GM11168 (cell line): ENCODE results near the gene FMN1.

ENCODE experiments used
- in situ Hi-C: fragments of 300-500 bp; cut with MboI; formaldehyde crosslinking; loops from one replicate; pipeline ENCODE4 v1.12.0; 2022; ENCODE audit warnings: low sequenced_read_pairs; ENCODE audit not compliant: unreplicated experiment

Gene FMN1

DNA sequence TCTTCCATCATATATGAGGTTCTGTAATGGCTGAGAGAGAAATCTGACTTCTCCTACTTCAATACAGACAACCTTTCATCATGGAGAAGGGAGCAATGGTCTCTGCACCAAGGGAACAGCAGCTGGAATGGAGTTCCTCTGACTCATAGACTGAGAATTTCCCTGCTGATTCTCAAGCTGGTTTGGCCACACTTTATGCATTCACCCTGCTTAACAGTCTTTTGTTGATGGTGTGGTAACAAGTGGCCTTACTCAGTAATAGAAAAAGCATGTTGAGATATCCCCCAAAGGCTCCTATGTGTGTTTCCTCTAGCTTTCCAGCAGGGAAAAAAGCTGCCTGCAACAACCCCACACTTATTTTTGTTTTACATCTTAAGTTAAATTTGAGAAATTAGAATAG, 338.6 kb downstream of the FMN1 start:
- in situ Hi-C loops, result no loop called here

DNA sequence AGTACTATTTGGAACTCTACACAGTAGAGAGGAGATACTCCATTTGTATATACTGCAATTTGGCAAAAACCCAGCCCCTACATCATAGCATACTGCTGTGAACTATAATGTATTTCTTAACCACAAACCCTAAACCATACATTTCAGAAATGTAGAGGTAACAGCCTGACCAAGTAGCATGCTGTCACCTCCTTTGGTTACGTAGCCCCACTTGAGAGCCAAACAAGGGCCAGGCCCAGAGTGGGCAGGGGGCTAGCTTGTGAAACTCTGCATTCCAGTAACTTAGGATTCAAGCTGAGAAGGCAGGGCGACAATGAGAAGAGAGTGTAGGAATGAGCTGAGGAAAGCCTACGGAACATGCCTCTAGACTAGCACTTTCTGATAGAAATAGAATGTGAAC, 340.9 kb downstream of the FMN1 start:
- in situ Hi-C loops, result no loop called here

GRCh38 chr15:32852771-32853170, 341.7 kb downstream of the FMN1 start:
- in situ Hi-C loops, result no loop called here

DNA sequence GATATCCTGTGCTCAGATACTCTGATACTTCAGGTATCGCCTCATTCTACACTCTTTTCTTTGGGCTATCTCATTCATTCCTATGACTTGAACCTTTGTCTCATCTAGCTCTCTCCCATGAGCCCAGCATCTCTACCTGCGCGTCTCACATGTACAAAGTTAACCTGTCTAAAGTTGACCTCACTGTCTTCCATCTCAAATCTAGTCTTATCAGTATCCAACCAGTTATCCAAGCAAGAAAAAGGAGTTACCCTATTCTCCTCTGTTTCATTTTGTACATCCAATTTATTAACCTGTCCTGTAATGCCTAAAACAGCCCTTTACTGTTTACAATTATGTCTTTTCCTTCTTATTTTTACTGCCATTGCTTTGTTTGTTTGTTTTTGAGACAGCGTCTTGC, 342.5 kb downstream of the FMN1 start:
- in situ Hi-C loops, result no loop called here

DNA sequence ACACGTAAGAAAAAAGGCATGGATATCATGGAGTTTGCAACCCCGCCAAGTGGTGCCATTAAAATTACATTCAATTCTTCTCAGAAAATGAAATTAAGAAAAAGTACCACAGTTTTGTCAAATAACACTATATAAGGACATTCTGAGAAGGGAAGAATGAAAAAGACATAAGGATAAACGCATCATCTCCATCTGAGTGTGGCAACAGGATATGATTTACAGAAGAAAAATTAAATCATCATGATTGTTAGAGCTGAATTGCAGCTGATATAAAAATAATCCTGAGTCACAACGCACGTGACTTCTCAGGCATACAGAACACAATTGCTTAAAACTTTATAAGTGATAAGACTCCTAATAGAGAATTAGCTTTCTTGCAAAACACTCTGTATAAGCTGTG, 342.9 kb downstream of the FMN1 start:
- in situ Hi-C loops, result no loop called here

- in situ Hi-C loops, result loop anchor here (25.0 kb wide), 1 partner anchor 188 kb away; no protein-coding TSS in a partner anchor
Observed at GRCh38 chr15:32849769-32850668, 344.5 kb downstream of the FMN1 start.

DNA sequence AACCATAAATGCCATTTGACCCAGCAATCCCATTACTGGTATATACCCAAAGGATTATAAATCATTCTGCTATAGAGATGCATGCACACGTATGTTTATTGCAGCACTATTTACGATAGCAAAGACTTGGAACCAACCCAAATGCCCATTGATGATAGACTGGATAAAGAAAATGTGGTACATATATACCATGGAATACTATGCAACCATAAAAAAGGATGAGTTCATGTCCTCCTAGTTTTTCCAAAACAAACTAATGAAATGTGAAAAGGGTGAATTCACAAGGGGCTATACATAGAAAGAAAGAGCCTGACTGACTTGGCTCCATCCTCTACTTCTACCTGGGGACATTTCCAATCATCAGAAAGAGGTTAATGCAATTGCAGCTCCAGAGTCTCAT, 347.8 kb downstream of the FMN1 start:
- in situ Hi-C loops, result loop anchor here (25.0 kb wide), 1 partner anchor 184 kb away; no protein-coding TSS in a partner anchor

DNA sequence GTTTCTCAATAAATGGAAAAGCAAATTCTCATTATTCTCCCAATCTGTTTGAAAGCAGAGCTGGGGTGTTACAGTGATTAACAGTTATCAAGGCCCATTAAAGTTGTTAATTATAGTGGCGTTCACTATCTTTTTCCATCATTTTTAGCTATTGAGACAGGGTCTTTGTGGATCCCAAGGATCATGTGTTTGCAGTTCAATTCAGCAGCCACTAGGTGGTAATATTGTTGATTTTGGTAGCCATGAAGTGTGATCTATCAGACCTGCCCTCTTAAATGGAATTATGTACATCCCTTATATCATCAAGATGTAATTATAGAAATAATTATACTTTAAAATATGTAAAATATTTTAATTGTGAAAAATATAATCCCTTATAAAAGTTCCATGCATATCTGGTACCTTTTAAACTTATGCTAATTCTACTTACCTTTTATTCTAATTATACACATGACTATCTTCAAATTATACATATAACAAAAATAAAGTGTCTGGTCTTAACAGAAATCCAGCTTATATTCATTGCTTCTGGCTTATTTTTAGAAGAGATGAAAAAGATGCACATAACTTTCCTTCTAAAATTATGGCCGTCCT, 350.3 kb downstream of the FMN1 start:
- in situ Hi-C loops, result loop anchor here (25.0 kb wide), 1 partner anchor 182 kb away; no protein-coding TSS in a partner anchor

DNA sequence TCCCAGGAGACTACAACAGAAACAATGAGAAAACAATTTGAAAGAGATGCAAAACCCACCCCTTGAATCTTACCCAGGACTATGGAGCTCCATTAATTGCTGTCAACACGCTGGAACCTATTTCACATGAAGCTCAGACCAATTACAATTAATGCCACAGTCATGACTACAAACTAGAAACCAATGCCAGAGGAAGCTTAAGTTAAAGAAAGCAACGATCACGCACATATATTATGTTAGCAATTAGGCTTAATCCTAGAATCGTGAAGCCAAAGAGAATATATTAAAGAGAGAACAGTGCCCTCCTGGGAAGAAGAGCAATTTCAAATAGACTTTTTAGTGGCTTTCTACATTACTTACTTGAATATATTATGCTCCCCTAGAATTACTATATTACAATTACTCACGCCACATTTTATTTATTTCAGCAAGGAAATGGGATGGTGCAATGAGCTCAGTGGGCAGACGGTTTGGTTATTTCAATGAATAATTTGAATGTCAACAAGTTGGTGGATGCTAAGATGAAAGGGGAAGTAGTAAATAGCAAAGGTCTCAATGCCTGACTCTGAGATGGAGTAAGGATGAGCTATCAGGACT, 351.2 kb downstream of the FMN1 start:
- in situ Hi-C loops, result loop anchor here (25.0 kb wide), 1 partner anchor 181 kb away; no protein-coding TSS in a partner anchor

GRCh38 chr15:32842081-32842480, 352.4 kb downstream of the FMN1 start:
- in situ Hi-C loops, result loop anchor here (25.0 kb wide), 1 partner anchor 180 kb away; no protein-coding TSS in a partner anchor

DNA sequence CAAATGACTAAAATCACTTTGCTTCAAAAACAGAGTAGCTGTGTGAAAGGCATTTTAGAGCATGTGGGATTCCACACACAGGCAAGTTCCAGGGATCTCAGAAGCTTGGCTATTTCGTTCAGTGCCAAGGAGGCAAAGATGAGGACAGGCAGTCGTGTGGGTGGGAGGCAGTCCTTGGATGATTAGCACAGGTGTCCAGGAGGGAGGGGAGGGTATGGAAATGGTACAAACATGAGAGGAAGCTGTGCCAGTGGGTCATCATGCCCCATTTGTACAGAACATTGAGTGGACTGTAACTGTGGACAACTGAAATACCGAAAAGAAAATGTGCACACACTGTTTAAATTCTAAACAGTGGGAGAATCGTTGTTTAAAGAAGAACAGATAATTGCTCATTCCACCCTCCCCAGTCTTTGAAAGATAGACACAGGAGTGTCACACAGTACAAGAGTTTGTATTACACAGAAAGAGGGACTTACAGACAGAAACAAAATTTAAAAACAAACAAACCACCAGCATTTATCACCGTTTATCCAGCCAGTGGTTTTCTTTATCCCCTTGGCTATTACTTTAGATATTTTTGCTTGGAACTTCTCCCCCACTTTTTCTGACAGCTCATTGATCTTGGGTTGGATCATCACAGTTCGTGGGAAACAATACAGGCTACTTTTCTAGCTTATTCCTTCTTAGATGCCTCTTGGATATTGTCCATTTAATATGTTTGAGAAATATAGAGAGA, 353.8 kb downstream of the FMN1 start:
- in situ Hi-C loops, result loop anchor here (25.0 kb wide), 1 partner anchor 178 kb away; no protein-coding TSS in a partner anchor

DNA sequence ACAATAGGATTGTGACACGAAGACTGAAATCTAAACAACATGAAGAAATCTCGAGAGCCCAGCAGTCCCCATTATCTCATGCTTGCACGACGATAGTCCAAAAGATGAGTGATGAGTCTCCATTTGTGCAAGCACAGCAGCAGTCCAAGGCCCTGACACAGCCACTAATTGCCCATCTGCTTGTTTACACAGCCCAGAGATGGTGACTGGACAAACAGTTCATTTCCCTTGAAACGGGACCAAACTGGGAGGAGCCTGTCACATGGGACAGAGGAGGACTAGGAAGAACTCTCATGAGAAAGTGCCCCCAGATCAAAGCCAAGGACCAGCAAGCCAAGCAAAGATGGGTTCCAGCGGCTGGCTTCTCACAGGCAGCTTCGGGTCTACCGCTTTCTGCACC, 355.7 kb downstream of the FMN1 start:
- in situ Hi-C loops, result loop anchor here (10.0 to 25.0 kb wide), 2 partner anchors 156 to 177 kb away; no protein-coding TSS in a partner anchor

DNA sequence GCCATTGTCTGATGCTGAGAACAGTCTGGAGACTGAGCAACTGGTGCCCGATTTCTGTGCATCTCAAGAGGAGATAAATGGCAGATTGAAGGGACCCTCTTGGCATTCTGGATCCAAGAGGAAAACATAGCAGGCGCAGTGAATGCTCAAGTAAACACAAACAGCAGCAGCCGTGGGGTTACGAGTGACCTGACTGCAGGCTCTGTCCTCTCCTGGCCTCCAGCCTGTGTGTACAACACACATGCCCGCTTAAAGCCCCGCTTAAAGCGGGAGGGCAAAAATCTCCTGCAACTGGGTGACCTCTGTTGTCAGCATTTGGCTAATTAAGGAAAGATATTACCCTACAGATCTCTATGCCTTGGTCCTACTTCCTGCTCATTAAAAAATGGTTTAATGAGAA, 356.2 kb downstream of the FMN1 start:
- in situ Hi-C loops, result loop anchor here (10.0 to 25.0 kb wide), 2 partner anchors 156 to 176 kb away; no protein-coding TSS in a partner anchor

- in situ Hi-C loops, result loop anchor here (10.0 to 25.0 kb wide), 2 partner anchors 157 to 176 kb away; no protein-coding TSS in a partner anchor
Observed at GRCh38 chr15:32837935-32838334, 356.6 kb downstream of the FMN1 start.

DNA sequence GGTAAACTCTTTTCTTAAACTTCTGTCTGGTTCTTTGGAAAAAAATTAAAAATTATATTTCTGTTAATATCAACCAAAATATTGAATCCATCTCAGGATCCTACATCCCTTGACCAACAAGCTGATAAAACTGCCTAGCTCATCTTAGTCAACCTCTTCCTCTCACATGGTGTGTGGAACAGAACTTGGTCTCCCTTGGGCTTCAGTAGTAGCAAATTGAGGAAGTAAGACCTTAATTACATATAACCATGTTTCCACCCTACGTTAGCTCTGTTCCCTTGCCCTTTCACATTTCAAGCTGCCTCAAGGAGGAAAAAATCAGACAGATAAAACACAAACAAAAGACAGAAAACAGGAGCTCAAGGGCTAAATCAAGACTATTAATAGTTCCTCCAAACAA, 360.4 kb downstream of the FMN1 start:
- in situ Hi-C loops, result loop anchor here (10.0 to 25.0 kb wide), 2 partner anchors 161 to 172 kb away; no protein-coding TSS in a partner anchor

GRCh38 chr15:32833379-32833821, 361.1 kb downstream of the FMN1 start:
- in situ Hi-C loops, result loop anchor here (10.0 to 25.0 kb wide), 2 partner anchors 161 to 171 kb away; no protein-coding TSS in a partner anchor

DNA sequence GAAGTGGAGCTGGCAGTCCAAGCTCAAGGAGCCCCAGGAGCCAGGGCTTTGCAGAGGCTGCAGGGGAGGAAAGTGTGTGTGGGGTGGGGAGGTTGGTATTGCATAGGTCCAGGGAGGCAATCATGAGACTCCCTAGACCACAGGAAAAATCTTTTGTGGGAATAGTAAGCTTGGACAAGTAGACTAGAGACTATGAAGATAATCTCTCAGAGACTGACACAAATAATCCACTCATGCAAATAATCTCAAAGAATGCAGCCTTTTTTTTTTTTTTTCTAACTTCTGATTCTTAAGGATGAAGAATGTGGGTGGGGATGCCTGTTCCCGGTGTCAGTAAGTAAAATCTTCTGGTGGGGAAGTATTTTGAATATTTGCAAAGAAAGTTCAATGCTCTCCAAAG, 363.0 kb downstream of the FMN1 start:
- in situ Hi-C loops, result loop anchor here (10.0 to 25.0 kb wide), 2 partner anchors 163 to 169 kb away; no protein-coding TSS in a partner anchor

DNA sequence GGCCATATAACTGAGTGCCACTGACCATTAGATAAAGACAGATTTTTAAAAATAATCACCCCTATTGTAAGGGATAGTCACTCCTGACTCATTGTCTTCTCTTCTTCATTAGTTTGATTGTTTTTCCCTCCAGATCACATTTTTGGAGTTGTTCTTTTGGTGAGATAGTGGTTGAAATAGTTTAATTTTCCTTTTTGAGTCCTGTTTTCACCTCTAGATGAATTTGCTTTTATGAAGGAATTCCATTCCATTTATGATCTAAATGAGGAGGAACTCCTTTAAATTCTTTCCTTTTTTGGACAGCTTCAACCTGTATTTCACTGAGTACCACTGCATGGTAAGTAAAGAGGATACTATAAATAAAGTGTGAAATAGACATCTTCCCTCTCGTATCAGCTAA, 364.3 kb downstream of the FMN1 start:
- in situ Hi-C loops, result loop anchor here (10.0 to 25.0 kb wide), 2 partner anchors 165 to 168 kb away; no protein-coding TSS in a partner anchor

DNA sequence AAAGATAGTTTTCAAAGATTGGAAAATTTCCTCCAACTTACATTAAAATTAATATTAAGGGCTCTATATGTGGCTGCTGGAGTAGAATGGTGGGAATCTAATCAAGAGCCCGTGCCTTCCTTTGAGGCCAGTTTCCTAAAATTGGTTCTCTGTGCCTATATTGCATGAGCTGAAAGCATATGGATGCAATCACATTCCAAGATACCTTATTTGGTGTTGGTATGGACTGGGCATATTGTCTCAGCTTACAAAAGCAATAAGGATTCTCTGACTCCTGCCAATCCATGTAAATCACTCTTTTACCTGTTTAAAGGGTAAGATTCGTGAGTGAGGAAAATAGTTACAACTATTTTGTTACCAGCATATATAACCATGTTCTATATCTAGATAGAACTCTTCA, 365.1 kb downstream of the FMN1 start:
- in situ Hi-C loops, result loop anchor here (25.0 kb wide), 1 partner anchor 167 kb away; no protein-coding TSS in a partner anchor
